ENCODE results near the gene ANKRD23.
A peak's percentile ranks its signal among the peaks of the same experiment; 100 is the strongest.

ANKRD23 gene

GRCh38 chr2:96877042-96877451 is 33.2 kb upstream of the ANKRD23 start:
- DNase-seq: no peak

GRCh38 chr2:96876269-96877041 is 32.6 kb upstream of the ANKRD23 start:
- DNase-seq: no peak

- no peak for DNase-seq
These were observed 31.9 kb upstream of the ANKRD23 start for GRCh38 chr2:96875498-96876268.

- DNase-seq: no peak
These were observed 30.5 kb upstream of the ANKRD23 start for GRCh38 chr2:96874198-96874831.

GRCh38 chr2:96873651-96874096 is 29.9 kb upstream of the ANKRD23 start:
- no peak for DNase-seq

- DNase-seq: no peak
These were observed 28.9 kb upstream of the ANKRD23 start for GRCh38 chr2:96872591-96873349.

- peak; percentile 80 for DNase-seq
These were observed 26.9 kb upstream of the ANKRD23 start for GRCh38 chr2:96870626-96871255.

- DNase-seq: no peak
These were observed 26.2 kb upstream of the ANKRD23 start, which contains the start of gene SEMA4C for GRCh38 chr2:96869822-96870625. Gene SEMA4C, minus strand, starts transcription at chr2:96870080. Its CDS starts 2,194 bp downstream, at chr2:96867886.

GRCh38 chr2:96869281-96869821 is 25.5 kb upstream of the ANKRD23 start:
- no peak for DNase-seq

- DNase-seq: peak; percentile 76
These were observed 24.9 kb upstream of the ANKRD23 start for GRCh38 chr2:96868555-96869280.

- DNase-seq: no peak
These were observed 24.1 kb upstream of the ANKRD23 start for GRCh38 chr2:96867756-96868554.

GRCh38 chr2:96866986-96867755 is 23.4 kb upstream of the ANKRD23 start:
- DNase-seq: no peak

GRCh38 chr2:96866586-96866985 is 22.8 kb upstream of the ANKRD23 start:
- DNase-seq: no peak

- no peak for DNase-seq
These were observed 22.3 kb upstream of the ANKRD23 start for GRCh38 chr2:96866149-96866548.

- DNase-seq: no peak
These were observed 21.8 kb upstream of the ANKRD23 start for GRCh38 chr2:96865654-96866053.

GRCh38 chr2:96864343-96865091 is 20.7 kb upstream of the ANKRD23 start:
- DNase-seq: no peak

GRCh38 chr2:96863575-96864342 is 19.9 kb upstream of the ANKRD23 start:
- DNase-seq: no peak
